MM.1S (cell line): Measurements from ENCODE around the gene CYP26C1.

Experiments
- DNase-seq: peaks from one replicate; pipeline ENCODE4 v3.0.0-alpha.2; 2015
- H2AFZ ChIP-seq: fragments of 300-600 bp; sonication (generic); 2 replicates; pipeline ENCODE4 v1.6.0; 2016; ENCODE audit warnings: antibody characterized with exemption, low read length
- H3F3A ChIP-seq: fragments of 300-600 bp; sonication (generic); 2 replicates; pipeline ENCODE4 v1.6.1; 2016; ENCODE audit warnings: mild to moderate bottlenecking, antibody characterized with exemption, low read length, moderate library complexity, mixed read lengths; ENCODE audit not compliant: insufficient read depth
- H3K27ac ChIP-seq: fragments of 300-600 bp; sonication (generic); 2 replicates; pipeline ENCODE4 v1.5.1; 2016; ENCODE audit warnings: mild to moderate bottlenecking, low read length
- H3K27me3 ChIP-seq: fragments of 300-600 bp; sonication (generic); replicated peaks from 2 replicates; pipeline ENCODE4 v1.6.0; 2016; ENCODE audit warnings: low read length; ENCODE audit not compliant: insufficient read depth
- H3K36me3 ChIP-seq: fragments of 300-600 bp; sonication (generic); replicated peaks from 2 replicates; pipeline ENCODE4 v1.6.1; 2016; ENCODE audit warnings: mild to moderate bottlenecking, low read length, mixed read lengths; ENCODE audit not compliant: insufficient read depth
- H3K4me1 ChIP-seq: fragments of 300-600 bp; sonication (generic); 2 replicates; pipeline ENCODE4 v1.6.1; 2016; ENCODE audit warnings: low read length, mixed read lengths
- H3K4me2 ChIP-seq: fragments of 300-600 bp; sonication (generic); 2 replicates; pipeline ENCODE4 v1.6.0; 2016; ENCODE audit warnings: low read depth, low read length
- H3K4me3 ChIP-seq: fragments of 300-600 bp; sonication (generic); 2 replicates; pipeline ENCODE4 v1.5.1; 2016; ENCODE audit warnings: low read length, mixed read lengths
- H3K79me2 ChIP-seq: fragments of 300-600 bp; sonication (generic); 2 replicates; pipeline ENCODE4 v1.6.1; 2016; ENCODE audit warnings: mixed run types, low read length, mixed read lengths
- H3K9ac ChIP-seq: fragments of 300-600 bp; sonication (generic); 2 replicates; pipeline ENCODE4 v1.6.1; 2016; ENCODE audit warnings: low read length, mixed read lengths
- H3K9me2 ChIP-seq: fragments of 300-600 bp; sonication (generic); replicated peaks from 2 replicates; pipeline ENCODE4 v1.6.1; 2016; ENCODE audit warnings: mild to moderate bottlenecking, low read length, mixed read lengths; ENCODE audit not compliant: insufficient read depth
- H3K9me3 ChIP-seq: fragments of 300-600 bp; sonication (generic); replicated peaks from 2 replicates; pipeline ENCODE4 v1.6.1; 2016; ENCODE audit warnings: mild to moderate bottlenecking, low read length, mixed read lengths; ENCODE audit not compliant: insufficient read depth
- H4K20me1 ChIP-seq: fragments of 300-600 bp; sonication (generic); 2 replicates; pipeline ENCODE4 v1.6.1; 2016; ENCODE audit warnings: mild to moderate bottlenecking, low read length, moderate library complexity, mixed read lengths; ENCODE audit not compliant: insufficient read depth
- EZH2 ChIP-seq: fragments of 300-600 bp; sonication (generic); optimal IDR thresholded peaks from 2 replicates; pipeline ENCODE3; 2017; ENCODE audit warnings: low read depth, mild to moderate bottlenecking, antibody characterized with exemption, low read length, mixed read lengths
- EZH2phosphoT487 ChIP-seq: fragments of 300-600 bp; sonication (generic); IDR thresholded peaks from 2 replicates; pipeline ENCODE4 v1.6.1; 2018; ENCODE audit warnings: antibody characterized with exemption, low read length
- TF ChIP-seq, protein P1 (sequence below): fragments of 300-600 bp; sonication (generic); IDR thresholded peaks from 2 replicates; pipeline ENCODE4 v1.5.1; 2016; ENCODE audit warnings: antibody characterized with exemption, low read length, mixed read lengths

Gene CYP26C1

GRCh38 chr10:93067443-93068365 is 7.1 kb downstream of the CYP26C1 start:
- no peaks in the 10 kb centered on the region for H3K36me3 ChIP-seq
- H3K79me2 ChIP-seq = no peaks in the 10 kb centered on the region
- TF ChIP-seq EZH2phosphoT487 (no peak), EZH2 (no peak)
- TF ChIP-seq, protein P1, sequence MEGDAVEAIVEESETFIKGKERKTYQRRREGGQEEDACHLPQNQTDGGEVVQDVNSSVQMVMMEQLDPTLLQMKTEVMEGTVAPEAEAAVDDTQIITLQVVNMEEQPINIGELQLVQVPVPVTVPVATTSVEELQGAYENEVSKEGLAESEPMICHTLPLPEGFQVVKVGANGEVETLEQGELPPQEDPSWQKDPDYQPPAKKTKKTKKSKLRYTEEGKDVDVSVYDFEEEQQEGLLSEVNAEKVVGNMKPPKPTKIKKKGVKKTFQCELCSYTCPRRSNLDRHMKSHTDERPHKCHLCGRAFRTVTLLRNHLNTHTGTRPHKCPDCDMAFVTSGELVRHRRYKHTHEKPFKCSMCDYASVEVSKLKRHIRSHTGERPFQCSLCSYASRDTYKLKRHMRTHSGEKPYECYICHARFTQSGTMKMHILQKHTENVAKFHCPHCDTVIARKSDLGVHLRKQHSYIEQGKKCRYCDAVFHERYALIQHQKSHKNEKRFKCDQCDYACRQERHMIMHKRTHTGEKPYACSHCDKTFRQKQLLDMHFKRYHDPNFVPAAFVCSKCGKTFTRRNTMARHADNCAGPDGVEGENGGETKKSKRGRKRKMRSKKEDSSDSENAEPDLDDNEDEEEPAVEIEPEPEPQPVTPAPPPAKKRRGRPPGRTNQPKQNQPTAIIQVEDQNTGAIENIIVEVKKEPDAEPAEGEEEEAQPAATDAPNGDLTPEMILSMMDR = no peak
- peaks cover 19% of the 10 kb centered on the region for H3F3A ChIP-seq
- no peak overlapping the region for H3K9ac ChIP-seq
- H4K20me1 ChIP-seq = no peaks in the 10 kb centered on the region
- H3K27me3 ChIP-seq = peaks cover 62% of the 10 kb centered on the region
- H3K9me3 ChIP-seq = no peaks in the 10 kb centered on the region
- no peak for DNase-seq
- no peak overlapping the region for H3K4me3 ChIP-seq
- H3K9me2 ChIP-seq = no peaks in the 10 kb centered on the region
- H3K27ac ChIP-seq = no peak overlapping the region
- H3K4me1 ChIP-seq = peaks cover 9% of the 10 kb centered on the region
- no peak overlapping the region for H3K4me2 ChIP-seq
- H2AFZ ChIP-seq = no peak overlapping the region

GRCh38 chr10:93068411-93069244 is 8.0 kb downstream of the CYP26C1 start:
- Histone ChIP-seq H3K9me2 (no peaks in the 10 kb centered on the region), H3K4me3 (no peak overlapping the region), H3F3A (peaks cover 25% of the 10 kb centered on the region), H4K20me1 (no peaks in the 10 kb centered on the region), H3K4me1 (peaks cover 12% of the 10 kb centered on the region), H3K79me2 (no peaks in the 10 kb centered on the region), H3K9me3 (no peaks in the 10 kb centered on the region), H3K27me3 (peaks cover 55% of the 10 kb centered on the region), H2AFZ (no peak overlapping the region), H3K9ac (no peak overlapping the region), H3K27ac (no peak overlapping the region), H3K36me3 (no peaks in the 10 kb centered on the region), H3K4me2 (no peak overlapping the region)
- DNase-seq = no peak
- TF ChIP-seq EZH2 (no peak), EZH2phosphoT487 (no peak)
- TF ChIP-seq, protein P1 = no peak

GRCh38 chr10:93069245-93069561 is 8.6 kb downstream of the CYP26C1 start:
- peaks cover 12% of the 10 kb centered on the region for H3K4me1 ChIP-seq
- H3K27me3 ChIP-seq = peaks cover 49% of the 10 kb centered on the region
- peaks cover 2% of the 10 kb centered on the region for H3K79me2 ChIP-seq
- no peak overlapping the region for H3K27ac ChIP-seq
- no peaks in the 10 kb centered on the region for H3K9me2 ChIP-seq
- DNase-seq = no peak
- H4K20me1 ChIP-seq = no peaks in the 10 kb centered on the region
- H3K9me3 ChIP-seq = no peaks in the 10 kb centered on the region
- H2AFZ ChIP-seq = no peak overlapping the region
- TF ChIP-seq EZH2phosphoT487 = no peak
- TF ChIP-seq, protein P1 = no peak
- TF ChIP-seq EZH2 = no peak
- H3K9ac ChIP-seq = no peak overlapping the region
- H3K4me3 ChIP-seq = no peak overlapping the region
- H3K36me3 ChIP-seq = no peaks in the 10 kb centered on the region
- no peak overlapping the region for H3K4me2 ChIP-seq
- H3F3A ChIP-seq = peaks cover 26% of the 10 kb centered on the region
